H1 (cell line): ENCODE data around the gene PALD1. TPM values are rescaled to one million over a fixed set of nuclear protein-coding genes. Genes with fewer than 3 reads are reported as not detected.

Experiments used
- CTCF ChIA-PET: fragments of 300-600 bp; sonication (Branson Sonifier 250); formaldehyde crosslinking; loops from one replicate; lab custom pipeline; 2021; ENCODE audit not compliant: partially characterized antibody; lab: Charles Lee
- POLR2A ChIA-PET: fragments of 300-600 bp; sonication (Branson Sonifier 250); formaldehyde crosslinking; loops from one replicate; lab custom pipeline; 2021; ENCODE audit warnings: inconsistent platforms; ENCODE audit not compliant: partially characterized antibody; lab: Charles Lee
- DNase-seq, 2 experiments: peaks; one replicate each; pipeline versions ENCODE4 v3.0.0 to v3.0.0-alpha.2; 2010 to 2022; ENCODE audit warnings: low spot score in 2 of 2, low read depth in 1 of 2, mixed read lengths in 1 of 2
- FAIRE-seq: peaks from 2 replicates; lab custom pipeline; 2011; peaks lifted over from hg19 to GRCh38; lab: Jason Lieb, UNC
- H2AFZ ChIP-seq: 2 replicates; pipeline ENCODE4 v1.8.1; 2012; ENCODE audit warnings: low read length, inconsistent platforms
- H2AK5ac ChIP-seq: 2 replicates; pipeline ENCODE4 v1.6.1; 2013; ENCODE audit warnings: low read depth, low read length
- H2BK120ac ChIP-seq: replicated peaks from 2 replicates; pipeline ENCODE3; 2013; ENCODE audit warnings: low read depth, low read length, inconsistent platforms
- H2BK12ac ChIP-seq: 2 replicates; pipeline ENCODE4 v1.6.1; 2013; ENCODE audit warnings: low read depth, low read length
- H2BK15ac ChIP-seq: 2 replicates; pipeline ENCODE4 v1.6.1; 2013; ENCODE audit warnings: low read length
- H2BK20ac ChIP-seq: 2 replicates; pipeline ENCODE4 v1.6.1; 2013; ENCODE audit warnings: low read length
- H2BK5ac ChIP-seq: 2 replicates; pipeline ENCODE4 v1.6.1; 2013; ENCODE audit warnings: low read depth, low read length
- H3K14ac ChIP-seq: 2 replicates; pipeline ENCODE4 v1.6.1; 2013; ENCODE audit warnings: inconsistent platforms; ENCODE audit not compliant: insufficient read length
- H3K18ac ChIP-seq: 2 replicates; pipeline ENCODE4 v1.6.1; 2013; ENCODE audit warnings: low read length; ENCODE audit errors: extremely low read depth
- H3K23ac ChIP-seq: 2 replicates; pipeline ENCODE4 v1.6.1; 2013; ENCODE audit warnings: inconsistent platforms; ENCODE audit not compliant: insufficient read length
- H3K23me2 ChIP-seq: 2 replicates; pipeline ENCODE4 v1.6.1; 2013; ENCODE audit warnings: low read depth, low read length
- H3K27ac ChIP-seq: 2 replicates; pipeline ENCODE4 v1.6.1; 2011; ENCODE audit warnings: low read depth, low read length, inconsistent platforms
- H3K27me3 ChIP-seq, 4 experiments: replicated peaks in 1 of 4; 1 replicate in 1 of 4; 2 replicates in 3 of 4; pipeline versions ENCODE4 v1.6.1 to v1.8.1; 2011 to 2013; ENCODE audit warnings: low read length in 3 of 4, mild to moderate bottlenecking in 3 of 4, inconsistent platforms in 2 of 4, mixed read lengths in 2 of 4, moderate library complexity in 1 of 4; ENCODE audit not compliant: control insufficient read depth in 3 of 4, insufficient read depth in 3 of 4; ENCODE audit errors: extremely low read depth in 1 of 4
- H3K36me3 ChIP-seq, 4 experiments: 2 replicates each; pipeline versions ENCODE4 v1.6.1 to v1.8.1; 2011 to 2013; ENCODE audit warnings: mild to moderate bottlenecking in 4 of 4, low read length in 3 of 4, moderate library complexity in 2 of 4, control low read depth in 1 of 4, inconsistent platforms in 1 of 4; ENCODE audit not compliant: insufficient read depth in 4 of 4, control insufficient read depth in 2 of 4
- H3K4ac ChIP-seq: replicated peaks from 2 replicates; pipeline ENCODE3; 2013; ENCODE audit warnings: low read length, low read depth, mixed read lengths, inconsistent platforms; ENCODE audit not compliant: insufficient read length
- H3K4me1 ChIP-seq, 4 experiments: replicated peaks in 1 of 4; 1 replicate in 1 of 4; 2 replicates in 3 of 4; pipeline versions ENCODE4 v1.6.1 to v1.8.1; 2011 to 2013; ENCODE audit warnings: low read length in 3 of 4, inconsistent platforms in 2 of 4, mixed read lengths in 1 of 4; ENCODE audit not compliant: insufficient read depth in 4 of 4, control insufficient read depth in 3 of 4
- H3K4me2 ChIP-seq, 2 experiments: 2 replicates each; pipeline versions ENCODE4 v1.6.1 to v1.8.1; 2011 to 2013; ENCODE audit warnings: low read depth in 2 of 2, low read length in 2 of 2, control low read depth in 1 of 2, inconsistent platforms in 1 of 2, mild to moderate bottlenecking in 1 of 2; ENCODE audit not compliant: insufficient read depth in 1 of 2
- H3K4me3 ChIP-seq, 4 experiments: fragments of 200-600, 300-600 bp in 1 of 4; sonication (generic), shearing (Covaris generic), sonication (Bioruptor Twin) in 1 of 4; 2 replicates each; pipeline versions ENCODE4 v1.5.1 to v1.8.1; 2011 to 2016; ENCODE audit warnings: low read length in 4 of 4, low read depth in 3 of 4, control low read depth in 2 of 4, inconsistent platforms in 2 of 4, mild to moderate bottlenecking in 2 of 4, mixed read lengths in 1 of 4, moderate library complexity in 1 of 4; ENCODE audit not compliant: insufficient read depth in 2 of 4; ENCODE audit errors: extremely low read depth in 1 of 4
- H3K56ac ChIP-seq: replicated peaks from 2 replicates; pipeline ENCODE3; 2013; ENCODE audit warnings: low read depth, mild to moderate bottlenecking, mixed read lengths, low read length, inconsistent platforms; ENCODE audit not compliant: insufficient read length
- H3K79me1 ChIP-seq: 2 replicates; pipeline ENCODE4 v1.6.1; 2013; ENCODE audit warnings: low read depth, low read length, control low read depth
- H3K79me2 ChIP-seq, 2 experiments: 2 replicates each; pipeline versions ENCODE4 v1.6.1 to v1.8.1; 2012 to 2013; ENCODE audit warnings: low read length in 2 of 2, mild to moderate bottlenecking in 2 of 2, inconsistent platforms in 1 of 2; ENCODE audit not compliant: insufficient read depth in 2 of 2, control insufficient read depth in 1 of 2
- H3K9ac ChIP-seq, 4 experiments: replicated peaks in 1 of 4; 1 replicate in 1 of 4; 2 replicates in 3 of 4; pipeline versions ENCODE4 v1.6.1 to v1.8.1; 2011 to 2013; ENCODE audit warnings: low read depth in 3 of 4, low read length in 3 of 4, control low read depth in 2 of 4, mild to moderate bottlenecking in 2 of 4, moderate library complexity in 2 of 4, inconsistent platforms in 1 of 4; ENCODE audit errors: extremely low read depth in 1 of 4
- H3K9me3 ChIP-seq, 2 experiments: 2 replicates each; pipeline versions ENCODE4 v1.6.1 to v1.8.1; 2012 to 2013; ENCODE audit warnings: mild to moderate bottlenecking in 2 of 2, moderate library complexity in 2 of 2, control low read depth in 1 of 2, inconsistent platforms in 1 of 2, low read depth in 1 of 2, low read length in 1 of 2, mixed read lengths in 1 of 2; ENCODE audit not compliant: insufficient read depth in 2 of 2
- H4K20me1 ChIP-seq, 2 experiments: replicated peaks in 1 of 2; 2 replicates each; pipeline versions ENCODE3 to v1.8.1; 2011 to 2013; ENCODE audit warnings: inconsistent platforms in 2 of 2, low read length in 2 of 2, mild to moderate bottlenecking in 1 of 2; ENCODE audit not compliant: insufficient read depth in 2 of 2, control insufficient read depth in 1 of 2
- H4K5ac ChIP-seq: 2 replicates; pipeline ENCODE4 v1.6.1; 2013; ENCODE audit warnings: low read length, low read depth, mixed read lengths, inconsistent platforms; ENCODE audit not compliant: insufficient read length
- H4K8ac ChIP-seq: 2 replicates; pipeline ENCODE4 v1.8.0; 2013; ENCODE audit warnings: mild to moderate bottlenecking, moderate library complexity, low read length, inconsistent platforms; ENCODE audit not compliant: insufficient read depth; ENCODE audit errors: extremely low read depth
- H4K91ac ChIP-seq: replicated peaks from 2 replicates; pipeline ENCODE3; 2013; ENCODE audit warnings: low read length, mixed read lengths, inconsistent platforms; ENCODE audit not compliant: insufficient read length
- GABPA ChIP-seq: IDR thresholded peaks from 2 replicates; pipeline ENCODE4 v1.6.1; 2011; ENCODE audit warnings: mild to moderate bottlenecking, low read length, moderate library complexity, borderline replicate concordance; ENCODE audit not compliant: insufficient read depth
- NANOG ChIP-seq: IDR thresholded peaks from 2 replicates; pipeline ENCODE4 v1.6.1; 2011; ENCODE audit warnings: low read length, low read depth, mild to moderate bottlenecking, inconsistent platforms; ENCODE audit not compliant: insufficient read depth, poor library complexity, severe bottlenecking
- WGBS, 2 experiments: shearing (Covaris generic) in 1 of 2; methylation state at CpG; one replicate each; pipeline versions ENCODE4 v1.1.6 to v1.1.7; 2013 to 2015; ENCODE audit warnings: low lambda C conversion rate in 2 of 2, mixed read lengths in 2 of 2, inconsistent platforms in 1 of 2, low coverage in 1 of 2, missing lambda C conversion rate in 1 of 2; ENCODE audit not compliant: insufficient replicate concordance in 2 of 2, insufficient coverage in 1 of 2, insufficient read length in 1 of 2; ENCODE audit errors: extremely low coverage in 1 of 2, missing lambda C conversion rate in 1 of 2; 5-methylcytosine and 5-hydroxymethylcytosine counted together
- polyA plus RNA-seq, 7 experiments: library from polyadenylated mRNA; depleted of rRNA in 3 of 7; stranded (reverse) in 5 of 7; unstranded in 2 of 7; fragments of >200 nt in 5 of 7; fragments of 200-250 nt in 2 of 7; gene quantifications; 1 replicate in 5 of 7; 2 replicates in 1 of 7; 4 replicates in 1 of 7; pipeline versions ENCODE4 v1.2.1 to v1.2.3, GENCODE V29; 2011 to 2013; ENCODE audit warnings: missing spikeins in 2 of 7, mixed read lengths in 2 of 7
- total RNA-seq: library from RNA; stranded (reverse); fragmentation: NEBNext Ultra II Directional; extraction: Animal tissue kit (Norgen Biotek cat#: 25700); gene quantifications from 2 replicates; pipeline ENCODE4 v1.2.1, GENCODE V29; 2021

The PALD1 gene
- total and polyA plus RNA-seq, 2 of the 8 experiments (the other 6 are each of a cell fraction or from before 2014, with no cell fraction given): 13.3 to 32.8 TPM

DNA sequence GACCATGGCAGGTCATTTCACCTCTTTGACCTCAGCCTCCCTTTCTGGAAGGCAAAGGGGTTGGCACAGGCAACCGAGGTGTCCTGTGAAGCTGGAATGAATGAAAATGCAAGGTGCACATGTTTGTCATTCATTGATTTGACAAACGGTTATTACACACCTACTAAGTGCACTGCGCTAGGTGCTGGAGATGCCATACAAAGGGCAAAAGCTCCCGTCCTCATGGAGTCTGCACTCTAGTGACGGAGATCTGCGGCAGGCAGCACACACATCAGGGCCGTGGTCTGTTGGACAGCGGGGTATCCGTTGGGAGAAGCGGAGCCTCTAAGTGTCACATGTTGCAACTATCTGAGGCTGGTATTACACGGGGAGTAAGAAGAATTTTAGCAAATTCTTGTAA lies 79.7 kb downstream of the PALD1 start:
- no peak for FAIRE-seq
- no peak for TF ChIP-seq GABPA
- TF ChIP-seq NANOG: no peak
- TF ChIP-seq, all 59 proteins: peak for 0
- no peak overlapping the region for H2BK12ac ChIP-seq
- no peak overlapping the region for H4K91ac ChIP-seq
- peaks cover 0 to 6% (median 3%) of the 10 kb centered on the region in 4 experiments; a peak in 4 of 7 replicates for H3K4me1 ChIP-seq
- no peak overlapping the region for H3K4ac ChIP-seq
- H3K56ac ChIP-seq: no peak overlapping the region
- H3K36me3 ChIP-seq: no peaks in the 10 kb centered on the region; a peak in 1 of 8 replicates
- H3K23me2 ChIP-seq: no peaks in the 10 kb centered on the region
- H3K9ac ChIP-seq: no peak overlapping the region
- ChIA-PET CTCF (interaction anchor here (0.6 to 5.7 kb wide), 22 partner anchors 8 to 306 kb away, joined by 3 to 58 read pairs (median 4); partner anchors contain the start of genes EIF4EBP2 and PALD1), POLR2A (no interaction called here)
- no peaks in the 10 kb centered on the region for H3K79me2 ChIP-seq
- no peak overlapping the region for H2AFZ ChIP-seq
- H3K27ac ChIP-seq: no peak overlapping the region
- H3K9me3 ChIP-seq: no peaks in the 10 kb centered on the region
- no peak overlapping the region for H3K18ac ChIP-seq
- no peak overlapping the region for H2BK5ac ChIP-seq
- H2BK20ac ChIP-seq: no peak overlapping the region
- H2BK120ac ChIP-seq: no peak overlapping the region
- H4K20me1 ChIP-seq: peaks cover 2% of the 10 kb centered on the region in 2 experiments
- DNase-seq: no peak
- H3K27me3 ChIP-seq: no peaks in the 10 kb centered on the region
- H3K4me2 ChIP-seq: no peak overlapping the region
- H4K5ac ChIP-seq: no peak overlapping the region
- H2AK5ac ChIP-seq: no peak overlapping the region
- H3K79me1 ChIP-seq: no peaks in the 10 kb centered on the region
- no peak overlapping the region for H3K14ac ChIP-seq
- H4K8ac ChIP-seq: no peak overlapping the region
- no peak overlapping the region for H3K4me3 ChIP-seq
- no peak overlapping the region for H3K23ac ChIP-seq
- H2BK15ac ChIP-seq: no peak overlapping the region
- 90% methylated on average over 11 of the region's 11 CpGs; no CpG with 5 or more reads in 1 of the 2 experiments for WGBS, 2 experiments
